HepG2 (cell line): Measurements from ENCODE around the gene CUL5. TPM values are rescaled to one million over a fixed set of nuclear protein-coding genes. Genes with fewer than 3 reads are reported as not detected.

Experiments used
- CC2D1A ChIP-seq: sonication (generic); formaldehyde crosslinking; IDR thresholded peaks from 2 replicates; pipeline ENCODE4 v1.8.1; 2023; ENCODE audit warnings: mild to moderate bottlenecking, missing genetic modification reagents
- ESRRA ChIP-seq: sonication (generic); formaldehyde crosslinking; IDR thresholded peaks from 2 replicates; pipeline ENCODE4 v1.5.1; 2020; ENCODE audit warnings: mild to moderate bottlenecking, low read depth, missing genetic modification reagents
- MED13 ChIP-seq: sonication (generic); formaldehyde crosslinking; IDR thresholded peaks from 2 replicates; pipeline ENCODE4 v1.5.0; 2020; ENCODE audit warnings: missing genetic modification reagents
- POLR2AphosphoS5 ChIP-seq: IDR thresholded peaks from 2 replicates; pipeline ENCODE4 v1.6.1; 2012; ENCODE audit warnings: low read depth, low read length
- SOX5 ChIP-seq: IDR thresholded peaks from 2 replicates; pipeline ENCODE4 v1.6.1; 2016; ENCODE audit warnings: borderline replicate concordance
- TGIF2 ChIP-seq: IDR thresholded peaks from 2 replicates; pipeline ENCODE4 v1.6.1; 2016; ENCODE audit warnings: control low read depth, missing compliant biosample characterization
- TIGD3 ChIP-seq: sonication (generic); formaldehyde crosslinking; IDR thresholded peaks from 2 replicates; pipeline ENCODE4 v1.5.1; 2020; ENCODE audit warnings: mild to moderate bottlenecking, missing genetic modification reagents, borderline replicate concordance
- XBP1 ChIP-seq: sonication (generic); formaldehyde crosslinking; IDR thresholded peaks from 2 replicates; pipeline ENCODE4 v1.5.0; 2020; ENCODE audit warnings: missing genetic modification reagents
- ZBTB38 ChIP-seq: sonication (generic); formaldehyde crosslinking; IDR thresholded peaks from 2 replicates; pipeline ENCODE4 v1.5.1; 2020; ENCODE audit warnings: mild to moderate bottlenecking, missing genetic modification reagents
- ZNF225 ChIP-seq: sonication (generic); formaldehyde crosslinking; IDR thresholded peaks from 2 replicates; pipeline ENCODE4 v1.4.0; 2020; ENCODE audit warnings: mild to moderate bottlenecking, missing genetic modification reagents
- ZNF354B ChIP-seq: sonication (generic); formaldehyde crosslinking; IDR thresholded peaks from 2 replicates; pipeline ENCODE4 v1.8.0; 2022; ENCODE audit warnings: mild to moderate bottlenecking, missing genetic modification reagents
- ZNF451 ChIP-seq: sonication (generic); formaldehyde crosslinking; IDR thresholded peaks from 2 replicates; pipeline ENCODE4 v1.5.0; 2020; ENCODE audit warnings: mild to moderate bottlenecking, missing genetic modification reagents
- ZNF652 ChIP-seq: IDR thresholded peaks from 2 replicates; pipeline ENCODE4 v1.6.1; 2016; ENCODE audit warnings: low read depth, borderline replicate concordance
- ZNF7 ChIP-seq: IDR thresholded peaks from 2 replicates; pipeline ENCODE4 v1.6.1; 2016; ENCODE audit warnings: missing biosample characterization, missing genetic modification reagents
- ZNF737 ChIP-seq: sonication (generic); formaldehyde crosslinking; IDR thresholded peaks from 2 replicates; pipeline ENCODE4 v1.5.0; 2020; ENCODE audit warnings: missing genetic modification reagents, mild to moderate bottlenecking, borderline replicate concordance
- ZNF768 ChIP-seq: sonication (generic); formaldehyde crosslinking; IDR thresholded peaks from 2 replicates; pipeline ENCODE4 v1.4.0; 2020; ENCODE audit warnings: missing genetic modification reagents
- ZSCAN20 ChIP-seq: sonication (generic); formaldehyde crosslinking; IDR thresholded peaks from 2 replicates; pipeline ENCODE4 v1.4.0; 2020; ENCODE audit warnings: missing genetic modification reagents, mild to moderate bottlenecking, borderline replicate concordance
- ZSCAN31 ChIP-seq: sonication (generic); formaldehyde crosslinking; IDR thresholded peaks from 2 replicates; pipeline ENCODE4 v1.5.0; 2020; ENCODE audit warnings: low read depth, mild to moderate bottlenecking, missing genetic modification reagents
- polyA plus RNA-seq, 8 experiments: library from polyadenylated mRNA; depleted of rRNA in 3 of 8; stranded (reverse) in 7 of 8; unstranded in 1 of 8; fragments of >200 nt; fragmentation: Illumina TruSeq in 4 of 8; extraction: Trizol in 4 of 8; gene quantifications; 2 replicates each; pipeline versions ENCODE4 v1.2.1 to v1.2.3, GENCODE V29; 2011 to 2016; ENCODE audit warnings: low read depth in 4 of 8, missing spikeins in 1 of 8, mixed read lengths in 1 of 8; ENCODE audit not compliant: insufficient read depth in 1 of 8
- total RNA-seq, 5 experiments: library from RNA; depleted of rRNA; stranded (reverse); fragments of >200 nt; fragmentation: Illumina TruSeq; extraction: Trizol; gene quantifications; 2 replicates each; pipeline ENCODE4 v1.2.3, GENCODE V29; 2016; ENCODE audit warnings: low read depth in 1 of 5
- TF ChIP-seq, protein P1 (sequence below): sonication (generic); formaldehyde crosslinking; IDR thresholded peaks from 2 replicates; pipeline ENCODE4 v1.5.1; 2020; ENCODE audit warnings: missing genetic modification reagents, mild to moderate bottlenecking, borderline replicate concordance
- TF ChIP-seq, protein P2 (sequence below): sonication (generic); formaldehyde crosslinking; IDR thresholded peaks from 2 replicates; pipeline ENCODE4 v1.4.0; 2020; ENCODE audit warnings: missing genetic modification reagents
- TF ChIP-seq, protein P3 (sequence below): sonication (generic); formaldehyde crosslinking; conservative IDR thresholded peaks from 2 replicates; pipeline ENCODE4 v1.4.0; 2020; ENCODE audit warnings: missing genetic modification reagents
- TF ChIP-seq, protein P4 (sequence below): sonication (generic); formaldehyde crosslinking; IDR thresholded peaks from 2 replicates; pipeline ENCODE4 v1.4.0; 2020; ENCODE audit warnings: missing genetic modification reagents

Gene CUL5
- total and polyA plus RNA-seq, 2 of the 13 experiments (the other 11 are each of a cell fraction or from before 2014, with no cell fraction given), result 7.0 to 24.7 TPM

DNA sequence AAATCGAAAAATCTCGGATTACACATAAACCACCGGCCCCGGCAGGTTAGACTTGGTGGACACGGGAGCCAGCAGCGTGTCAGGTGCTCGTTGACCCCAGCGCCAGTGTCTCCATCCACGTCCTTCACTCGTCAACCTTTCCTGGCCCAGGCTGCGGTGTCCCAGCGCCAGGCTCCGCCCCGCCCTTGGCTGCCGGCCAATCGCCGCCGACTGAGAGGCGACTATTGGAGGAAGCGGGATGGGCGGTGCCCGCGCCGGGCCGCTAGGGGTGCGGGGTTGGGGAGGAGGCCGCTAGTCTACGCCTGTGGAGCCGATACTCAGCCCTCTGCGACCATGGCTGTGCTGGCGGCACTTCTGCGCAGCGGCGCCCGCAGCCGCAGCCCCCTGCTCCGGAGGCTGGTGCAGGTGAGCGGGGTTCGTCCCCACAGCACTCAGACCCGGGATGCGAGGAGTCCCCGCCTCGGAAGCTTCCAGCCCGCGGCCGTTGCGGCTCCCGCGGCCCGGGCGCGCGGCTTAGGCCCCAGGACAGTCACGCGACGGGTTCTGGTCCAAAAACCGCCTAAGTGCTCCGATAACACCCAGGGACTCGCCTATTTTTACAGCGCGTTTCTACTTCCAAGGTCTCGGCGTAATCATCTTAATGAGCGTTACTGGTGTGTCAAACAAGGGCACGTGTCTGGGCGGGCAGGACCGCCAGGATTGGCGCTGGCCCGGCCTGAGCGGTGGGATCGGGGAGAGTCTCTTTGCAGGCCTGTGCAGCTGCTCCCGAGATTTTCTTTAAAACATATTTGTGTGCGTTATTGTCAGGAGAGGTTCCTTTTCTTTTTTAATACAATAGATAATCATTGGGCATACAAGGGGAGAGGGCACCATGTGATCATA, 112.8 kb downstream of the CUL5 start, which contains the start of gene ACAT1 (continued):
- TF ChIP-seq, protein P1, sequence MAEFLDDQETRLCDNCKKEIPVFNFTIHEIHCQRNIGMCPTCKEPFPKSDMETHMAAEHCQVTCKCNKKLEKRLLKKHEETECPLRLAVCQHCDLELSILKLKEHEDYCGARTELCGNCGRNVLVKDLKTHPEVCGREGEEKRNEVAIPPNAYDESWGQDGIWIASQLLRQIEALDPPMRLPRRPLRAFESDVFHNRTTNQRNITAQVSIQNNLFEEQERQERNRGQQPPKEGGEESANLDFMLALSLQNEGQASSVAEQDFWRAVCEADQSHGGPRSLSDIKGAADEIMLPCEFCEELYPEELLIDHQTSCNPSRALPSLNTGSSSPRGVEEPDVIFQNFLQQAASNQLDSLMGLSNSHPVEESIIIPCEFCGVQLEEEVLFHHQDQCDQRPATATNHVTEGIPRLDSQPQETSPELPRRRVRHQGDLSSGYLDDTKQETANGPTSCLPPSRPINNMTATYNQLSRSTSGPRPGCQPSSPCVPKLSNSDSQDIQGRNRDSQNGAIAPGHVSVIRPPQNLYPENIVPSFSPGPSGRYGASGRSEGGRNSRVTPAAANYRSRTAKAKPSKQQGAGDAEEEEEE (CRISPR knock-in tag), result peak; percentile 49; the same call in 1 of the 2 replicates
- TF ChIP-seq ESRRA (CRISPR knock-in tag) (peak; percentile 73), SOX5 (peak; percentile 32; the same call in 1 of the 2 replicates), MED13 (peak; percentile 46), ZNF451 (CRISPR knock-in tag) (no peak), ZBTB38 (CRISPR knock-in tag) (peak; percentile 54), ZSCAN20 (CRISPR knock-in tag) (no peak; the same call in 1 of the 2 replicates), POLR2AphosphoS5 (peak; percentile 82), TGIF2 (CRISPR knock-in tag) (peak; percentile 63; the same call in 1 of the 2 replicates), ZNF652 (CRISPR knock-in tag) (0 out of 2 replicates have a peak, but pooled peaks have one; percentile 17), ZSCAN31 (peak; percentile 95), XBP1 (CRISPR knock-in tag) (no peak), ZNF737 (no peak), TIGD3 (CRISPR knock-in tag) (0 out of 2 replicates have a peak, but pooled peaks have one; percentile 1), ZNF225 (no peak), CC2D1A (CRISPR knock-in tag) (no peak), ZNF354B (no peak), ZNF768 (CRISPR knock-in tag) (peak; percentile 60; the same call in 1 of the 2 replicates), ZNF7 (CRISPR knock-in tag) (no peak)
- TF ChIP-seq, protein P2, sequence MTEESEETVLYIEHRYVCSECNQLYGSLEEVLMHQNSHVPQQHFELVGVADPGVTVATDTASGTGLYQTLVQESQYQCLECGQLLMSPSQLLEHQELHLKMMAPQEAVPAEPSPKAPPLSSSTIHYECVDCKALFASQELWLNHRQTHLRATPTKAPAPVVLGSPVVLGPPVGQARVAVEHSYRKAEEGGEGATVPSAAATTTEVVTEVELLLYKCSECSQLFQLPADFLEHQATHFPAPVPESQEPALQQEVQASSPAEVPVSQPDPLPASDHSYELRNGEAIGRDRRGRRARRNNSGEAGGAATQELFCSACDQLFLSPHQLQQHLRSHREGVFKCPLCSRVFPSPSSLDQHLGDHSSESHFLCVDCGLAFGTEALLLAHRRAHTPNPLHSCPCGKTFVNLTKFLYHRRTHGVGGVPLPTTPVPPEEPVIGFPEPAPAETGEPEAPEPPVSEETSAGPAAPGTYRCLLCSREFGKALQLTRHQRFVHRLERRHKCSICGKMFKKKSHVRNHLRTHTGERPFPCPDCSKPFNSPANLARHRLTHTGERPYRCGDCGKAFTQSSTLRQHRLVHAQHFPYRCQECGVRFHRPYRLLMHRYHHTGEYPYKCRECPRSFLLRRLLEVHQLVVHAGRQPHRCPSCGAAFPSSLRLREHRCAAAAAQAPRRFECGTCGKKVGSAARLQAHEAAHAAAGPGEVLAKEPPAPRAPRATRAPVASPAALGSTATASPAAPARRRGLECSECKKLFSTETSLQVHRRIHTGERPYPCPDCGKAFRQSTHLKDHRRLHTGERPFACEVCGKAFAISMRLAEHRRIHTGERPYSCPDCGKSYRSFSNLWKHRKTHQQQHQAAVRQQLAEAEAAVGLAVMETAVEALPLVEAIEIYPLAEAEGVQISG (CRISPR knock-in tag), result peak; percentile 63
- TF ChIP-seq, protein P3, sequence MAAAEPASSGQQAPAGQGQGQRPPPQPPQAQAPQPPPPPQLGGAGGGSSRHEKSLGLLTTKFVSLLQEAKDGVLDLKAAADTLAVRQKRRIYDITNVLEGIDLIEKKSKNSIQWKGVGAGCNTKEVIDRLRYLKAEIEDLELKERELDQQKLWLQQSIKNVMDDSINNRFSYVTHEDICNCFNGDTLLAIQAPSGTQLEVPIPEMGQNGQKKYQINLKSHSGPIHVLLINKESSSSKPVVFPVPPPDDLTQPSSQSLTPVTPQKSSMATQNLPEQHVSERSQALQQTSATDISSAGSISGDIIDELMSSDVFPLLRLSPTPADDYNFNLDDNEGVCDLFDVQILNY (CRISPR knock-in tag), result no peak
- TF ChIP-seq, protein P4, sequence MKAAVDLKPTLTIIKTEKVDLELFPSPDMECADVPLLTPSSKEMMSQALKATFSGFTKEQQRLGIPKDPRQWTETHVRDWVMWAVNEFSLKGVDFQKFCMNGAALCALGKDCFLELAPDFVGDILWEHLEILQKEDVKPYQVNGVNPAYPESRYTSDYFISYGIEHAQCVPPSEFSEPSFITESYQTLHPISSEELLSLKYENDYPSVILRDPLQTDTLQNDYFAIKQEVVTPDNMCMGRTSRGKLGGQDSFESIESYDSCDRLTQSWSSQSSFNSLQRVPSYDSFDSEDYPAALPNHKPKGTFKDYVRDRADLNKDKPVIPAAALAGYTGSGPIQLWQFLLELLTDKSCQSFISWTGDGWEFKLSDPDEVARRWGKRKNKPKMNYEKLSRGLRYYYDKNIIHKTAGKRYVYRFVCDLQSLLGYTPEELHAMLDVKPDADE (CRISPR knock-in tag), result no peak
